ENCODE measurements around the gene CHN2. TPM values are rescaled to one million over a fixed set of nuclear protein-coding genes. Genes with fewer than 3 reads are reported as not detected.

Gene CHN2
- total RNA-seq (2021) (not detected in 2 replicates), Bru-seq, nascent RNA (not detected), BruChase-seq, experiment 1, labeled RNA remaining after a 2-hour chase (not detected), BruChase-seq, experiment 2, labeled RNA remaining after a 6-hour chase (not detected)
- long read RNA-seq, partial matches to known transcripts = 0 of 3 reads
- long read RNA-seq, other reads (novel, unspliced or antisense) = 3 of 3 reads

DNA sequence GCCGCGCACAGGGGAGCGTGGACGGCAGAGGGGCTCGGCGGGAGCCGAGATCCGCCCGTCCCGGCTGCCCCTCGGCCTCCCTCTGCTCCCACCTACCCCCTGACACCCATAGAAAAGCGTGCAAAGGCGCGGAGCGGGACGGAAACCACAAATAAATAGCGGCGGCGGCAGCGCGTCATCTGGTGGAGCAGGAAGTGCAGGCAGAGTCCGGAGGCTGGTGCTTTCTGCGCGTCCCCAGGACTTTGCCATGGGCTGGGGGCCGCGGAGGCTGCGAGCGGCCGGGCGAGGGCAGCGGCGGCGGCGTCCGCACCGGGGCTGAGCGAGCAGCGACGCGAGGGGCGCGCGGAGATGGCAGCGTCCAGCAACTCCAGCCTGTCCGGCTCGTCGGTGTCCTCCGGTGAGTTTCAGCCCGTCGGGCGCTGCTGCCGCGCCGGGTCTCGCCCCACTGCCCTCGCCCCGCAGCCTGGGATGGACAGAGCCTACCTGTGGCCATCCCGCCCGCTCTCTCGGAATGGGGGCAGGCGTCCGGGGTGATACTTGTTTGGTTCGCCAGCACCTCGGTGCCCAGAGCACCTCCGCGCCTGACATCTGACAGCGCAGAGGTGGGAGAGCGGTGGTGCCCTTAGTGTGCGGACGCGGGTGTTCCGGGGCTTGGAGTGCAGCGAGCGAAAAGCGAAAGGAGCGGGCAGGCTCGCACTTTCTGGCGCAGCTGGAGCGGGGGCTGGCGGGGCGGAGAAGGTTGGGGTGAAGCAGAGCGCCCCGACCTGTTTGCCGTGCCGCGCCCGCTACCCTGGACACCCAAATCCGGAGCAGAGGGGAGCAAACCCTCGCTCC lies at the start of gene CHN2:
TSS of gene CHN2 (plus strand) at position 182 of the 834 bp plus-strand sequence.
- ChIA-PET CTCF (no interaction called here), POLR2A (ENCODE audit: unreplicated experiment) (no interaction called here)
- Histone ChIP-seq H3K4me3 (peak within 1 kb of the TSS; percentile 47; the same call in 1 of the 2 replicates), H3K4me2 (peak within 1 kb of the TSS; percentile 51), H3K27me3 (ENCODE audit: insufficient read depth, low read depth) (no peaks in the 10 kb centered on the region), H3K36me3 (ENCODE audit: low read depth) (no peaks in the 10 kb centered on the region), H3K9me2 (ENCODE audit: insufficient read depth) (no peaks in the 10 kb centered on the region), H3K4me1 (replicated peaks; ENCODE audit: insufficient read depth) (peaks cover 46% of the 10 kb centered on the region), H2AFZ (peak within 1 kb of the TSS; percentile 20; the same call in 1 of the 2 replicates), H3K9me3 (ENCODE audit: insufficient read depth, low read depth) (no peaks in the 10 kb centered on the region), H4K20me1 (ENCODE audit: insufficient read depth) (no peaks in the 10 kb centered on the region), H3K27ac (no peak within 1 kb of the TSS), H3K79me2 (ENCODE audit: low read depth) (no peaks in the 10 kb centered on the region), H3F3A (ENCODE audit: insufficient read depth, low read depth) (peaks cover 29% of the 10 kb centered on the region)
- no TSS peak for BruUV-seq (replicated peaks)
- TF ChIP-seq EZH2 (IDR thresholded peaks at IDR 0.05; ENCODE audit: low read depth) = no peak
- TF ChIP-seq, protein P1, sequence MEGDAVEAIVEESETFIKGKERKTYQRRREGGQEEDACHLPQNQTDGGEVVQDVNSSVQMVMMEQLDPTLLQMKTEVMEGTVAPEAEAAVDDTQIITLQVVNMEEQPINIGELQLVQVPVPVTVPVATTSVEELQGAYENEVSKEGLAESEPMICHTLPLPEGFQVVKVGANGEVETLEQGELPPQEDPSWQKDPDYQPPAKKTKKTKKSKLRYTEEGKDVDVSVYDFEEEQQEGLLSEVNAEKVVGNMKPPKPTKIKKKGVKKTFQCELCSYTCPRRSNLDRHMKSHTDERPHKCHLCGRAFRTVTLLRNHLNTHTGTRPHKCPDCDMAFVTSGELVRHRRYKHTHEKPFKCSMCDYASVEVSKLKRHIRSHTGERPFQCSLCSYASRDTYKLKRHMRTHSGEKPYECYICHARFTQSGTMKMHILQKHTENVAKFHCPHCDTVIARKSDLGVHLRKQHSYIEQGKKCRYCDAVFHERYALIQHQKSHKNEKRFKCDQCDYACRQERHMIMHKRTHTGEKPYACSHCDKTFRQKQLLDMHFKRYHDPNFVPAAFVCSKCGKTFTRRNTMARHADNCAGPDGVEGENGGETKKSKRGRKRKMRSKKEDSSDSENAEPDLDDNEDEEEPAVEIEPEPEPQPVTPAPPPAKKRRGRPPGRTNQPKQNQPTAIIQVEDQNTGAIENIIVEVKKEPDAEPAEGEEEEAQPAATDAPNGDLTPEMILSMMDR (conservative IDR thresholded peaks at IDR 0.05) = no peak
- intact Hi-C loops (cut with micrococcal nuclease; ENCODE audit: unreplicated experiment) = no loop called here
- DNase-seq = no peak

DNA sequence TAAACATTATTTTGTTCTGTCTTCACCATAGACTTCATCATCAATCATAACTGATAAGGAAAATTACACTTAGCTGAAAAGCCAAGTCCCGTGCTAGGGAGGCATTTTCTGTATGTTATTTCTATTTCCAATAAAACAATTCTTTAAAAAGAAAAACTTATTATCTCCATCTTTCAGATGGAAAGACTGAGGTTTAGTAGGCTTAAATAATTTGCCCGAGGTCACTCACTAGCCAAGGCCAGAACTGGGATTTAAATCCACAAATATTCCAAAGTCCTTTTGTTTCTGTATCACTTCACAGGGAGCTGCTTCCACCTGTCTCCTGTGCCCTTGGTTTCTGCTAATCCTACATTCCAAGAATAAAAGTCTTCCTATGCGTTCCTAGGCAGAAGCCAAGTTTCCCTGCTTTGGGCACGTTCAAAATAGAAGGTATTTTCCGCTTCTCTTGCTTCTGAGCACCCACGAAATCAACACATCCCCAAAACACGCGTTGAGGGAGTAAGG lies 49.0 kb upstream of the CHN2 start:
- H3K79me2 ChIP-seq (ENCODE audit: low read depth) = no peaks in the 10 kb centered on the region
- peaks cover 4% of the 10 kb centered on the region; the same call in 1 of the 2 replicates for H3F3A ChIP-seq (ENCODE audit: insufficient read depth, low read depth)
- no peaks in the 10 kb centered on the region for H3K9me3 ChIP-seq (ENCODE audit: insufficient read depth, low read depth)
- DNase-seq = no peak
- H3K36me3 ChIP-seq (ENCODE audit: low read depth) = no peaks in the 10 kb centered on the region
- intact Hi-C loops (cut with micrococcal nuclease; ENCODE audit: unreplicated experiment) = no loop called here
- TF ChIP-seq, protein P1 (conservative IDR thresholded peaks at IDR 0.05) = no peak
- TF ChIP-seq EZH2 (IDR thresholded peaks at IDR 0.05; ENCODE audit: low read depth) = no peak
- peaks cover 7% of the 10 kb centered on the region; the same call in 1 of the 2 replicates for H3K27me3 ChIP-seq (ENCODE audit: insufficient read depth, low read depth)
- no peaks in the 10 kb centered on the region for H3K9me2 ChIP-seq (ENCODE audit: insufficient read depth)
- no peak overlapping the region for H3K27ac ChIP-seq
- H3K4me2 ChIP-seq = no peak overlapping the region
- no peak overlapping the region for H3K4me3 ChIP-seq
- BruUV-seq (replicated peaks) = no TSS peak
- CTCF ChIA-PET = no interaction called here
- H3K4me1 ChIP-seq (replicated peaks; ENCODE audit: insufficient read depth) = peaks cover 8% of the 10 kb centered on the region
- POLR2A ChIA-PET (ENCODE audit: unreplicated experiment) = no interaction called here
- no peak overlapping the region for H2AFZ ChIP-seq
- H4K20me1 ChIP-seq (ENCODE audit: insufficient read depth) = no peaks in the 10 kb centered on the region

DNA sequence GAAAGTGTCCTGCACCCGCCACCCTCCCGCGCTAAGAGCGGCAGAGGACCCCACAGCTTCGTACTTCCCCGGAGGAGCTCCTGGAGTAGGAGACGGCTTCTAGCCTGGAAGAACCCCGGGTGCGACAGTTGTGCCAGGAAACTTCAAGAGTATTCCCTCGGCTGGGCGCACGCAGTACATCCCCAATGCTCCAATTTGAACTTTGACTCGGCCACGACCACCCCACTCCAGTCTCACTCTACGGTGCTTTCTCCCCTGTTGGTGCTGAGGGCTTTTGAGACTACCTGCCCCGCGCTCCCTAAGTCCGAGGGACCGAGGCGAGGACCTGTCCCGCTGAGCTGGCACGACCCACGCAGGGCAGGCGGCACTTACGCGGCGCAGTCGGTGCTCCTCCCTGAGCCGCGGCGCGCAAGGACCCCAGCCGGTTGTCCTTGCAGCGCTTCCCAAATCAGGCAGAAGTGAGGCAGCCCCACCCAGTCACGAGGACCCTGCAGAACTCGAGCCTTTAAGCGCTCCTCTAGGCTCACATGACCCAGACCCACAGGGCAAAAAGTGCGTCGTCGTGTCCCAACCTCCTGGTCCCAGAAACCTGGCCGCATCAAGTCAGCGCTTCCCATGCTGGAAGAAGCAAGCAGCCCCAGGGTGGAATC lies 48.4 kb upstream of the CHN2 start, which contains the start of gene CPVL:
TSS of gene CPVL (minus strand) at position 481 of the 650 bp plus-strand sequence. CDS start 25,476 bp downstream, outside the sequence.
- DNase-seq = no peak
- no peaks in the 10 kb centered on the region for H3K9me3 ChIP-seq (ENCODE audit: insufficient read depth, low read depth)
- no peaks in the 10 kb centered on the region for H3K79me2 ChIP-seq (ENCODE audit: low read depth)
- H3K4me1 ChIP-seq (replicated peaks; ENCODE audit: insufficient read depth) = peaks cover 2% of the 10 kb centered on the region
- intact Hi-C loops (cut with micrococcal nuclease; ENCODE audit: unreplicated experiment) = no loop called here
- H3K4me2 ChIP-seq = peak within 1 kb of the TSS; percentile 28
- CTCF ChIA-PET = no interaction called here
- peaks cover 7% of the 10 kb centered on the region; the same call in 1 of the 2 replicates for H3K27me3 ChIP-seq (ENCODE audit: insufficient read depth, low read depth)
- H3F3A ChIP-seq (ENCODE audit: insufficient read depth, low read depth) = peaks cover 4% of the 10 kb centered on the region; the same call in 1 of the 2 replicates
- H3K4me3 ChIP-seq = no peak within 1 kb of the TSS
- no TSS peak for BruUV-seq (replicated peaks)
- no peaks in the 10 kb centered on the region for H4K20me1 ChIP-seq (ENCODE audit: insufficient read depth)
- no peak for TF ChIP-seq EZH2 (IDR thresholded peaks at IDR 0.05; ENCODE audit: low read depth)
- TF ChIP-seq, protein P1 (conservative IDR thresholded peaks at IDR 0.05) = no peak
- POLR2A ChIA-PET (ENCODE audit: unreplicated experiment) = no interaction called here
- H3K36me3 ChIP-seq (ENCODE audit: low read depth) = no peaks in the 10 kb centered on the region
- H3K27ac ChIP-seq = no peak within 1 kb of the TSS
- H3K9me2 ChIP-seq (ENCODE audit: insufficient read depth) = no peaks in the 10 kb centered on the region
- H2AFZ ChIP-seq = no peak within 1 kb of the TSS

Measured in PC-9 (cell line).